HepG2 (cell line): ENCODE measurements around the gene GNB1. TPM values are rescaled to one million over a fixed set of nuclear protein-coding genes. Genes with fewer than 3 reads are reported as not detected.

ENCODE experiments used
- AGO2 ChIP-seq: fragments of 200-400 bp; formaldehyde crosslinking; optimal IDR thresholded peaks from 2 replicates; pipeline ENCODE3; 2017; ENCODE audit warnings: mild to moderate bottlenecking, low read depth, low read length, moderate library complexity
- ATAD3A ChIP-seq: sonication (generic); formaldehyde crosslinking; IDR thresholded peaks from 2 replicates; pipeline ENCODE4 v1.4.0; 2020; ENCODE audit warnings: missing genetic modification reagents
- CEBPG ChIP-seq: IDR thresholded peaks from 2 replicates; pipeline ENCODE4 v1.6.1; 2016
- HDAC6 ChIP-seq: fragments of 200-600 bp; sonication (generic); IDR thresholded peaks from 2 replicates; pipeline ENCODE4 v1.7.0; 2017; ENCODE audit warnings: mild to moderate bottlenecking, antibody characterized with exemption, low read length, low read depth
- LBX2 ChIP-seq: sonication (generic); formaldehyde crosslinking; IDR thresholded peaks from 2 replicates; pipeline ENCODE4 v1.5.0; 2020; ENCODE audit warnings: missing genetic modification reagents, mild to moderate bottlenecking, borderline replicate concordance
- RFX5 ChIP-seq: IDR thresholded peaks from 2 replicates; pipeline ENCODE4 v1.6.1; 2011; ENCODE audit warnings: low read depth, low read length, improper control_type of control experiment
- RNF219 ChIP-seq: sonication (generic); formaldehyde crosslinking; IDR thresholded peaks from 2 replicates; pipeline ENCODE4 v1.5.0; 2020; ENCODE audit warnings: mild to moderate bottlenecking, missing genetic modification reagents
- TAF15 ChIP-seq: fragments of 200-400 bp; formaldehyde crosslinking; IDR thresholded peaks from one replicate; pipeline ENCODE4 v1.6.1; 2018; ENCODE audit warnings: mild to moderate bottlenecking, low read depth, low read length; ENCODE audit not compliant: poor library complexity, severe bottlenecking
- ZBTB38 ChIP-seq: sonication (generic); formaldehyde crosslinking; IDR thresholded peaks from 2 replicates; pipeline ENCODE4 v1.5.1; 2020; ENCODE audit warnings: mild to moderate bottlenecking, missing genetic modification reagents
- ZBTB39 ChIP-seq: sonication (generic); formaldehyde crosslinking; IDR thresholded peaks from 2 replicates; pipeline ENCODE4 v1.5.0; 2020; ENCODE audit warnings: missing genetic modification reagents
- ZBTB7B ChIP-seq: sonication (generic); formaldehyde crosslinking; IDR thresholded peaks from 2 replicates; pipeline ENCODE4 v1.4.0; 2020; ENCODE audit warnings: missing genetic modification reagents
- ZNF101 ChIP-seq: sonication (generic); formaldehyde crosslinking; IDR thresholded peaks from 2 replicates; pipeline ENCODE4 v1.4.0; 2020; ENCODE audit warnings: mild to moderate bottlenecking, low read depth, missing genetic modification reagents, borderline replicate concordance
- ZNF432 ChIP-seq: sonication (generic); formaldehyde crosslinking; IDR thresholded peaks from 2 replicates; pipeline ENCODE4 v1.5.0; 2020; ENCODE audit warnings: missing genetic modification reagents, mild to moderate bottlenecking, borderline replicate concordance
- ZNF510 ChIP-seq: sonication (generic); formaldehyde crosslinking; IDR thresholded peaks from 2 replicates; pipeline ENCODE4 v1.4.0; 2020; ENCODE audit warnings: low read depth, mild to moderate bottlenecking, missing genetic modification reagents
- ZNF572 ChIP-seq: sonication (generic); formaldehyde crosslinking; IDR thresholded peaks from 2 replicates; pipeline ENCODE4 v1.5.1; 2020; ENCODE audit warnings: mild to moderate bottlenecking, missing genetic modification reagents
- ZSCAN25 ChIP-seq: sonication (generic); formaldehyde crosslinking; IDR thresholded peaks from 2 replicates; pipeline ENCODE4 v1.8.0; 2022; ENCODE audit warnings: mild to moderate bottlenecking, missing genetic modification reagents
- ZSCAN30 ChIP-seq: sonication (generic); formaldehyde crosslinking; IDR thresholded peaks from 2 replicates; pipeline ENCODE4 v1.5.0; 2020; ENCODE audit warnings: mild to moderate bottlenecking, missing genetic modification reagents
- polyA plus RNA-seq, 8 experiments: library from polyadenylated mRNA; depleted of rRNA in 3 of 8; stranded (reverse) in 7 of 8; unstranded in 1 of 8; fragments of >200 nt; fragmentation: Illumina TruSeq in 4 of 8; extraction: Trizol in 4 of 8; gene quantifications; 2 replicates each; pipeline versions ENCODE4 v1.2.1 to v1.2.3, GENCODE V29; 2011 to 2016; ENCODE audit warnings: low read depth in 4 of 8, missing spikeins in 1 of 8, mixed read lengths in 1 of 8; ENCODE audit not compliant: insufficient read depth in 1 of 8
- total RNA-seq, 5 experiments: library from RNA; depleted of rRNA; stranded (reverse); fragments of >200 nt; fragmentation: Illumina TruSeq; extraction: Trizol; gene quantifications; 2 replicates each; pipeline ENCODE4 v1.2.3, GENCODE V29; 2016; ENCODE audit warnings: low read depth in 1 of 5
- TF ChIP-seq, protein P1 (sequence below): sonication (generic); formaldehyde crosslinking; IDR thresholded peaks from 2 replicates; pipeline ENCODE4 v1.4.0; 2020; ENCODE audit warnings: missing genetic modification reagents
- TF ChIP-seq, protein P2 (sequence below): sonication (generic); formaldehyde crosslinking; IDR thresholded peaks from 2 replicates; pipeline ENCODE4 v1.5.0; 2020; ENCODE audit warnings: mild to moderate bottlenecking, low read depth, missing genetic modification reagents, borderline replicate concordance
- TF ChIP-seq, protein P3 (sequence below): IDR thresholded peaks from 2 replicates; pipeline ENCODE4 v1.6.1; 2016; ENCODE audit warnings: low read depth, borderline replicate concordance

GNB1 gene
- total and polyA plus RNA-seq, 2 of the 13 experiments (the other 11 are each of a cell fraction or from before 2014, with no cell fraction given), result 66.2 to 327 TPM

DNA sequence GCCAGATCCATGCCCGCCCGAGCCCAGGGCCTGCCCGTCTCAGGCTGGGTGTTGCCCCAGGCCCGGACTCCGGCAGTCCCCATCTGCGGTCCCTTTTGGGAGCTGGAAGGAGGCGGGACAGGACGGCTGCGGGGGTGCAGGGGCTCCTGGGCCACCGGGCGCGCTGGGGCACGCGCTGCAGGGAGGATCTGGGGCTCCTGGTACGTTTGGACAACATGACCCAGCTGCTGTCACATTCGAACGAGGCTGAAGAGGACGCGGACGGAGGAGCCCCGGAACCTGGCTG, 17.6 kb upstream of the GNB1 start (continued):
- TF ChIP-seq, protein P1, sequence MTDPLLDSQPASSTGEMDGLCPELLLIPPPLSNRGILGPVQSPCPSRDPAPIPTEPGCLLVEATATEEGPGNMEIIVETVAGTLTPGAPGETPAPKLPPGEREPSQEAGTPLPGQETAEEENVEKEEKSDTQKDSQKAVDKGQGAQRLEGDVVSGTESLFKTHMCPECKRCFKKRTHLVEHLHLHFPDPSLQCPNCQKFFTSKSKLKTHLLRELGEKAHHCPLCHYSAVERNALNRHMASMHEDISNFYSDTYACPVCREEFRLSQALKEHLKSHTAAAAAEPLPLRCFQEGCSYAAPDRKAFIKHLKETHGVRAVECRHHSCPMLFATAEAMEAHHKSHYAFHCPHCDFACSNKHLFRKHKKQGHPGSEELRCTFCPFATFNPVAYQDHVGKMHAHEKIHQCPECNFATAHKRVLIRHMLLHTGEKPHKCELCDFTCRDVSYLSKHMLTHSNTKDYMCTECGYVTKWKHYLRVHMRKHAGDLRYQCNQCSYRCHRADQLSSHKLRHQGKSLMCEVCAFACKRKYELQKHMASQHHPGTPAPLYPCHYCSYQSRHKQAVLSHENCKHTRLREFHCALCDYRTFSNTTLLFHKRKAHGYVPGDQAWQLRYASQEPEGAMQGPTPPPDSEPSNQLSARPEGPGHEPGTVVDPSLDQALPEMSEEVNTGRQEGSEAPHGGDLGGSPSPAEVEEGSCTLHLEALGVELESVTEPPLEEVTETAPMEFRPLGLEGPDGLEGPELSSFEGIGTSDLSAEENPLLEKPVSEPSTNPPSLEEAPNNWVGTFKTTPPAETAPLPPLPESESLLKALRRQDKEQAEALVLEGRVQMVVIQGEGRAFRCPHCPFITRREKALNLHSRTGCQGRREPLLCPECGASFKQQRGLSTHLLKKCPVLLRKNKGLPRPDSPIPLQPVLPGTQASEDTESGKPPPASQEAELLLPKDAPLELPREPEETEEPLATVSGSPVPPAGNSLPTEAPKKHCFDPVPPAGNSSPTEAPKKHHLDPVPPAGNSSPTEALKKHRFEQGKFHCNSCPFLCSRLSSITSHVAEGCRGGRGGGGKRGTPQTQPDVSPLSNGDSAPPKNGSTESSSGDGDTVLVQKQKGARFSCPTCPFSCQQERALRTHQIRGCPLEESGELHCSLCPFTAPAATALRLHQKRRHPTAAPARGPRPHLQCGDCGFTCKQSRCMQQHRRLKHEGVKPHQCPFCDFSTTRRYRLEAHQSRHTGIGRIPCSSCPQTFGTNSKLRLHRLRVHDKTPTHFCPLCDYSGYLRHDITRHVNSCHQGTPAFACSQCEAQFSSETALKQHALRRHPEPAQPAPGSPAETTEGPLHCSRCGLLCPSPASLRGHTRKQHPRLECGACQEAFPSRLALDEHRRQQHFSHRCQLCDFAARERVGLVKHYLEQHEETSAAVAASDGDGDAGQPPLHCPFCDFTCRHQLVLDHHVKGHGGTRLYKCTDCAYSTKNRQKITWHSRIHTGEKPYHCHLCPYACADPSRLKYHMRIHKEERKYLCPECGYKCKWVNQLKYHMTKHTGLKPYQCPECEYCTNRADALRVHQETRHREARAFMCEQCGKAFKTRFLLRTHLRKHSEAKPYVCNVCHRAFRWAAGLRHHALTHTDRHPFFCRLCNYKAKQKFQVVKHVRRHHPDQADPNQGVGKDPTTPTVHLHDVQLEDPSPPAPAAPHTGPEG (CRISPR knock-in tag), result 0 out of 2 replicates have a peak, but pooled peaks have one; percentile 63
- TF ChIP-seq ZBTB7B (CRISPR knock-in tag), result no peak
- TF ChIP-seq ATAD3A (CRISPR knock-in tag), result no peak
- no peak for TF ChIP-seq ZNF101 (CRISPR knock-in tag)
- no peak for TF ChIP-seq ZNF572 (CRISPR knock-in tag)
- TF ChIP-seq, protein P2, sequence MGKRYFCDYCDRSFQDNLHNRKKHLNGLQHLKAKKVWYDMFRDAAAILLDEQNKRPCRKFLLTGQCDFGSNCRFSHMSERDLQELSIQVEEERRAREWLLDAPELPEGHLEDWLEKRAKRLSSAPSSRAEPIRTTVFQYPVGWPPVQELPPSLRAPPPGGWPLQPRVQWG, result no peak
- no peak for TF ChIP-seq ZNF432
- no peak for TF ChIP-seq ZSCAN30 (CRISPR knock-in tag)
- TF ChIP-seq ZSCAN25 (CRISPR knock-in tag), result peak; percentile 7; the same call in 1 of the 2 replicates
- TF ChIP-seq RFX5, result no peak
- 0 out of 2 replicates have a peak, but pooled peaks have one; percentile 8 for TF ChIP-seq ZBTB38 (CRISPR knock-in tag)
- no peak for TF ChIP-seq HDAC6
- TF ChIP-seq AGO2, result peak; percentile 33
- no peak for TF ChIP-seq LBX2 (CRISPR knock-in tag)
- TF ChIP-seq, protein P3, sequence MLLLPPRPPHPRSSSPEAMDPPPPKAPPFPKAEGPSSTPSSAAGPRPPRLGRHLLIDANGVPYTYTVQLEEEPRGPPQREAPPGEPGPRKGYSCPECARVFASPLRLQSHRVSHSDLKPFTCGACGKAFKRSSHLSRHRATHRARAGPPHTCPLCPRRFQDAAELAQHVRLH, result peak; percentile 4; the same call in 1 of the 2 replicates
- TF ChIP-seq CEBPG (CRISPR knock-in tag), result no peak
- TF ChIP-seq TAF15, result no peak
- TF ChIP-seq ZBTB39 (CRISPR knock-in tag), result no peak
- no peak for TF ChIP-seq RNF219
- TF ChIP-seq ZNF510 (CRISPR knock-in tag), result no peak
